GM12878 (cell line): ENCODE measurements around the gene WDR91.

ENCODE experiments used
- EP300 ChIP-seq, 2 experiments: fragments of 150-350 bp in 1 of 2; IDR thresholded peaks; 2 replicates each; pipeline ENCODE4 v1.6.1; 2011 to 2012; ENCODE audit warnings: low read depth in 2 of 2, low read length in 2 of 2, borderline replicate concordance in 1 of 2, improper control_type of control experiment in 1 of 2, inconsistent platforms in 1 of 2; ENCODE audit not compliant: control insufficient read depth in 1 of 2
- EZH2 ChIP-seq: IDR thresholded peaks from 2 replicates; pipeline ENCODE4 v1.6.1; 2012; ENCODE audit warnings: low read depth, mild to moderate bottlenecking, control low read depth, inconsistent platforms, low read length, borderline replicate concordance; ENCODE audit not compliant: control insufficient read depth
- MEF2A ChIP-seq: IDR thresholded peaks from 2 replicates; pipeline ENCODE4 v1.6.1; 2011; ENCODE audit warnings: low read depth, mild to moderate bottlenecking, low read length, moderate library complexity; ENCODE audit not compliant: insufficient read depth
- RAD21 ChIP-seq: IDR thresholded peaks from 2 replicates; pipeline ENCODE4 v1.6.1; 2011; ENCODE audit warnings: mild to moderate bottlenecking, low read depth, low read length, moderate library complexity; ENCODE audit not compliant: insufficient read depth
- SRF ChIP-seq, 2 experiments: IDR thresholded peaks; 2 replicates each; pipeline ENCODE4 v1.6.1; 2011; ENCODE audit warnings: low read depth in 2 of 2, low read length in 2 of 2, mild to moderate bottlenecking in 1 of 2, moderate library complexity in 1 of 2
- ZNF274 ChIP-seq: IDR thresholded peaks from one replicate; pipeline ENCODE4 v1.8.0; 2011; ENCODE audit not compliant: insufficient read length, insufficient read depth
- TF ChIP-seq, protein P1 (sequence below): fragments of 450-650 bp; IDR thresholded peaks from 2 replicates; pipeline ENCODE4 v1.6.1; 2017; ENCODE audit warnings: mild to moderate bottlenecking
- TF ChIP-seq, protein P2 (sequence below): IDR thresholded peaks from 2 replicates; pipeline ENCODE4 v1.6.1; 2011; ENCODE audit warnings: mild to moderate bottlenecking, low read depth, low read length, moderate library complexity; ENCODE audit not compliant: insufficient replicate concordance
- TF ChIP-seq, protein P3 (sequence below): fragments of 450-650 bp; IDR thresholded peaks from 2 replicates; pipeline ENCODE4 v1.6.1; 2016; ENCODE audit warnings: mild to moderate bottlenecking, moderate library complexity, borderline replicate concordance
- TF ChIP-seq, protein P4 (sequence below), 3 experiments: IDR thresholded peaks in 2 of 3; conservative IDR thresholded peaks in 1 of 3; 2 replicates each; pipeline ENCODE4 v1.5.1; 2011; ENCODE audit warnings: low read depth in 3 of 3, low read length in 3 of 3, mild to moderate bottlenecking in 3 of 3, control low read depth in 2 of 3, moderate library complexity in 2 of 3, inconsistent platforms in 1 of 3, mixed read lengths in 1 of 3; ENCODE audit not compliant: control insufficient read depth in 2 of 3, insufficient read depth in 1 of 3; ENCODE audit errors: extremely low read depth in 1 of 3
- TF ChIP-seq, protein P5 (sequence below): fragments of 450-650 bp; IDR thresholded peaks from 2 replicates; pipeline ENCODE4 v1.6.1; 2016; ENCODE audit warnings: mild to moderate bottlenecking
- TF ChIP-seq, protein P6 (sequence below): IDR thresholded peaks from 2 replicates; pipeline ENCODE4 v1.6.1; 2011; ENCODE audit warnings: low read depth, low read length, improper control_type of control experiment, borderline replicate concordance
- TF ChIP-seq, protein P7 (sequence below): fragments of 450-650 bp; IDR thresholded peaks from 2 replicates; pipeline ENCODE4 v1.6.1; 2016; ENCODE audit warnings: mild to moderate bottlenecking

DNA sequence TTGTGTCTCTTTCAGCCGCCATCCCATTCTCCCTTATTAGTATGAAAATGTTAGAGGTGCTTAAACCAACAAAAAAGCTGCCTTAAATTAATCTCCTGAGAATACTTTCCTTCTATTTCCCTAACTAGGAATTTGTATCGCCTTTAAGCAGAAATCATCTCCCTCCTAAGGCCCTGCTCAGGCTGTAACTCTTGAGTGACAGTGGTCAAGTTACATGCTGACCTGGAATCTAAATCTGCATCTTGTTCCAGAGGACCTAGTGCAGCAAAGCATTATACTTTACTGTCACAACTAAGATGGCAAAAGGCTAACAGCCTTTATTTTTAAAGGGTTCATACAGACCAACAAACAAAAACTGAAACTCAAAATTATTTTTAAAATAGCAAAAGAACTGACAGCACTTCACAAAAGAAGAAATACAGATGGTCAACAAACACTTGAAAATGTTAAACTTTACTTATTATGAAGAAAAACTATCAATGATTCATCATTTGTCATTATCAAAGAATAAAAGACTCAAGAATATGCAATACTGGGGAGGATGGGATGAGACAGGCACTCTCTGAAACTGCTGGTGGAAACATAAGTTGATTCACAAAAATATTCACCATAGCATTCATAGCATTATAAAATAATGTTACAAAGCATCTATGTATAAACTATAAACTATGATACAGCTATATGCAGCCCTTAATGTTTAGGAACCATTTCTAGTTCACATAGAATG, 51.8 kb downstream of the WDR91 start:
- TF ChIP-seq, protein P1, sequence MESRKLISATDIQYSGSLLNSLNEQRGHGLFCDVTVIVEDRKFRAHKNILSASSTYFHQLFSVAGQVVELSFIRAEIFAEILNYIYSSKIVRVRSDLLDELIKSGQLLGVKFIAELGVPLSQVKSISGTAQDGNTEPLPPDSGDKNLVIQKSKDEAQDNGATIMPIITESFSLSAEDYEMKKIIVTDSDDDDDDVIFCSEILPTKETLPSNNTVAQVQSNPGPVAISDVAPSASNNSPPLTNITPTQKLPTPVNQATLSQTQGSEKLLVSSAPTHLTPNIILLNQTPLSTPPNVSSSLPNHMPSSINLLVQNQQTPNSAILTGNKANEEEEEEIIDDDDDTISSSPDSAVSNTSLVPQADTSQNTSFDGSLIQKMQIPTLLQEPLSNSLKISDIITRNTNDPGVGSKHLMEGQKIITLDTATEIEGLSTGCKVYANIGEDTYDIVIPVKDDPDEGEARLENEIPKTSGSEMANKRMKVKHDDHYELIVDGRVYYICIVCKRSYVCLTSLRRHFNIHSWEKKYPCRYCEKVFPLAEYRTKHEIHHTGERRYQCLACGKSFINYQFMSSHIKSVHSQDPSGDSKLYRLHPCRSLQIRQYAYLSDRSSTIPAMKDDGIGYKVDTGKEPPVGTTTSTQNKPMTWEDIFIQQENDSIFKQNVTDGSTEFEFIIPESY: no peak
- TF ChIP-seq RAD21: no peak
- no peak for TF ChIP-seq EZH2
- TF ChIP-seq, protein P2, sequence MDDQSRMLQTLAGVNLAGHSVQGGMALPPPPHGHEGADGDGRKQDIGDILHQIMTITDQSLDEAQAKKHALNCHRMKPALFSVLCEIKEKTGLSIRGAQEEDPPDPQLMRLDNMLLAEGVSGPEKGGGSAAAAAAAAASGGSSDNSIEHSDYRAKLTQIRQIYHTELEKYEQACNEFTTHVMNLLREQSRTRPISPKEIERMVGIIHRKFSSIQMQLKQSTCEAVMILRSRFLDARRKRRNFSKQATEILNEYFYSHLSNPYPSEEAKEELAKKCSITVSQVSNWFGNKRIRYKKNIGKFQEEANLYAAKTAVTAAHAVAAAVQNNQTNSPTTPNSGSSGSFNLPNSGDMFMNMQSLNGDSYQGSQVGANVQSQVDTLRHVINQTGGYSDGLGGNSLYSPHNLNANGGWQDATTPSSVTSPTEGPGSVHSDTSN: no peak
- TF ChIP-seq, protein P3, sequence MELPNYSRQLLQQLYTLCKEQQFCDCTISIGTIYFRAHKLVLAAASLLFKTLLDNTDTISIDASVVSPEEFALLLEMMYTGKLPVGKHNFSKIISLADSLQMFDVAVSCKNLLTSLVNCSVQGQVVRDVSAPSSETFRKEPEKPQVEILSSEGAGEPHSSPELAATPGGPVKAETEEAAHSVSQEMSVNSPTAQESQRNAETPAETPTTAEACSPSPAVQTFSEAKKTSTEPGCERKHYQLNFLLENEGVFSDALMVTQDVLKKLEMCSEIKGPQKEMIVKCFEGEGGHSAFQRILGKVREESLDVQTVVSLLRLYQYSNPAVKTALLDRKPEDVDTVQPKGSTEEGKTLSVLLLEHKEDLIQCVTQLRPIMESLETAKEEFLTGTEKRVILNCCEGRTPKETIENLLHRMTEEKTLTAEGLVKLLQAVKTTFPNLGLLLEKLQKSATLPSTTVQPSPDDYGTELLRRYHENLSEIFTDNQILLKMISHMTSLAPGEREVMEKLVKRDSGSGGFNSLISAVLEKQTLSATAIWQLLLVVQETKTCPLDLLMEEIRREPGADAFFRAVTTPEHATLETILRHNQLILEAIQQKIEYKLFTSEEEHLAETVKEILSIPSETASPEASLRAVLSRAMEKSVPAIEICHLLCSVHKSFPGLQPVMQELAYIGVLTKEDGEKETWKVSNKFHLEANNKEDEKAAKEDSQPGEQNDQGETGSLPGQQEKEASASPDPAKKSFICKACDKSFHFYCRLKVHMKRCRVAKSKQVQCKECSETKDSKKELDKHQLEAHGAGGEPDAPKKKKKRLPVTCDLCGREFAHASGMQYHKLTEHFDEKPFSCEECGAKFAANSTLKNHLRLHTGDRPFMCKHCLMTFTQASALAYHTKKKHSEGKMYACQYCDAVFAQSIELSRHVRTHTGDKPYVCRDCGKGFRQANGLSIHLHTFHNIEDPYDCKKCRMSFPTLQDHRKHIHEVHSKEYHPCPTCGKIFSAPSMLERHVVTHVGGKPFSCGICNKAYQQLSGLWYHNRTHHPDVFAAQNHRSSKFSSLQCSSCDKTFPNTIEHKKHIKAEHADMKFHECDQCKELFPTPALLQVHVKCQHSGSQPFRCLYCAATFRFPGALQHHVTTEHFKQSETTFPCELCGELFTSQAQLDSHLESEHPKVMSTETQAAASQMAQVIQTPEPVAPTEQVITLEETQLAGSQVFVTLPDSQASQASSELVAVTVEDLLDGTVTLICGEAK: no peak
- TF ChIP-seq ZNF274: no peak
- TF ChIP-seq, protein P4, sequence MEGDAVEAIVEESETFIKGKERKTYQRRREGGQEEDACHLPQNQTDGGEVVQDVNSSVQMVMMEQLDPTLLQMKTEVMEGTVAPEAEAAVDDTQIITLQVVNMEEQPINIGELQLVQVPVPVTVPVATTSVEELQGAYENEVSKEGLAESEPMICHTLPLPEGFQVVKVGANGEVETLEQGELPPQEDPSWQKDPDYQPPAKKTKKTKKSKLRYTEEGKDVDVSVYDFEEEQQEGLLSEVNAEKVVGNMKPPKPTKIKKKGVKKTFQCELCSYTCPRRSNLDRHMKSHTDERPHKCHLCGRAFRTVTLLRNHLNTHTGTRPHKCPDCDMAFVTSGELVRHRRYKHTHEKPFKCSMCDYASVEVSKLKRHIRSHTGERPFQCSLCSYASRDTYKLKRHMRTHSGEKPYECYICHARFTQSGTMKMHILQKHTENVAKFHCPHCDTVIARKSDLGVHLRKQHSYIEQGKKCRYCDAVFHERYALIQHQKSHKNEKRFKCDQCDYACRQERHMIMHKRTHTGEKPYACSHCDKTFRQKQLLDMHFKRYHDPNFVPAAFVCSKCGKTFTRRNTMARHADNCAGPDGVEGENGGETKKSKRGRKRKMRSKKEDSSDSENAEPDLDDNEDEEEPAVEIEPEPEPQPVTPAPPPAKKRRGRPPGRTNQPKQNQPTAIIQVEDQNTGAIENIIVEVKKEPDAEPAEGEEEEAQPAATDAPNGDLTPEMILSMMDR (IDR thresholded peaks at IDR 0.05 in 2 of 3, conservative IDR thresholded peaks at IDR 0.05 in 1 of 3; ENCODE audit: control insufficient read depth in 2 of 3, extremely low read depth in 1 of 3, insufficient read depth in 1 of 3, low read depth in 3 of 3, low read length in 3 of 3): no peak
- TF ChIP-seq, protein P5, sequence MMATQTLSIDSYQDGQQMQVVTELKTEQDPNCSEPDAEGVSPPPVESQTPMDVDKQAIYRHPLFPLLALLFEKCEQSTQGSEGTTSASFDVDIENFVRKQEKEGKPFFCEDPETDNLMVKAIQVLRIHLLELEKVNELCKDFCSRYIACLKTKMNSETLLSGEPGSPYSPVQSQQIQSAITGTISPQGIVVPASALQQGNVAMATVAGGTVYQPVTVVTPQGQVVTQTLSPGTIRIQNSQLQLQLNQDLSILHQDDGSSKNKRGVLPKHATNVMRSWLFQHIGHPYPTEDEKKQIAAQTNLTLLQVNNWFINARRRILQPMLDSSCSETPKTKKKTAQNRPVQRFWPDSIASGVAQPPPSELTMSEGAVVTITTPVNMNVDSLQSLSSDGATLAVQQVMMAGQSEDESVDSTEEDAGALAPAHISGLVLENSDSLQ: peak; percentile 45
- TF ChIP-seq EP300 (IDR thresholded peaks at IDR 0.05; ENCODE audit: borderline replicate concordance in 1 of 2, control insufficient read depth in 1 of 2, low read depth in 2 of 2, low read length in 2 of 2): no peak
- TF ChIP-seq, protein P6, sequence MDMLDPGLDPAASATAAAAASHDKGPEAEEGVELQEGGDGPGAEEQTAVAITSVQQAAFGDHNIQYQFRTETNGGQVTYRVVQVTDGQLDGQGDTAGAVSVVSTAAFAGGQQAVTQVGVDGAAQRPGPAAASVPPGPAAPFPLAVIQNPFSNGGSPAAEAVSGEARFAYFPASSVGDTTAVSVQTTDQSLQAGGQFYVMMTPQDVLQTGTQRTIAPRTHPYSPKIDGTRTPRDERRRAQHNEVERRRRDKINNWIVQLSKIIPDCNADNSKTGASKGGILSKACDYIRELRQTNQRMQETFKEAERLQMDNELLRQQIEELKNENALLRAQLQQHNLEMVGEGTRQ: no peak
- no peak for TF ChIP-seq SRF (IDR thresholded peaks at IDR 0.05; ENCODE audit: low read depth in 2 of 2, low read length in 2 of 2)
- TF ChIP-seq, protein P7, sequence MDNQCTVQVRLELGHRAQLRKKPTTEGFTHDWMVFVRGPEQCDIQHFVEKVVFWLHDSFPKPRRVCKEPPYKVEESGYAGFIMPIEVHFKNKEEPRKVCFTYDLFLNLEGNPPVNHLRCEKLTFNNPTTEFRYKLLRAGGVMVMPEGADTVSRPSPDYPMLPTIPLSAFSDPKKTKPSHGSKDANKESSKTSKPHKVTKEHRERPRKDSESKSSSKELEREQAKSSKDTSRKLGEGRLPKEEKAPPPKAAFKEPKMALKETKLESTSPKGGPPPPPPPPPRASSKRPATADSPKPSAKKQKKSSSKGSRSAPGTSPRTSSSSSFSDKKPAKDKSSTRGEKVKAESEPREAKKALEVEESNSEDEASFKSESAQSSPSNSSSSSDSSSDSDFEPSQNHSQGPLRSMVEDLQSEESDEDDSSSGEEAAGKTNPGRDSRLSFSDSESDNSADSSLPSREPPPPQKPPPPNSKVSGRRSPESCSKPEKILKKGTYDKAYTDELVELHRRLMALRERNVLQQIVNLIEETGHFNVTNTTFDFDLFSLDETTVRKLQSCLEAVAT: no peak
- no peak for TF ChIP-seq MEF2A
